Raji (cell line): ENCODE data around the gene RAPGEF1.

Experiments used
- POLR2A ChIP-seq: IDR thresholded peaks from 2 replicates; pipeline ENCODE4 v1.6.1; 2011; ENCODE audit warnings: low read depth, low read length, control low read depth; ENCODE audit not compliant: insufficient read depth

Gene RAPGEF1

DNA sequence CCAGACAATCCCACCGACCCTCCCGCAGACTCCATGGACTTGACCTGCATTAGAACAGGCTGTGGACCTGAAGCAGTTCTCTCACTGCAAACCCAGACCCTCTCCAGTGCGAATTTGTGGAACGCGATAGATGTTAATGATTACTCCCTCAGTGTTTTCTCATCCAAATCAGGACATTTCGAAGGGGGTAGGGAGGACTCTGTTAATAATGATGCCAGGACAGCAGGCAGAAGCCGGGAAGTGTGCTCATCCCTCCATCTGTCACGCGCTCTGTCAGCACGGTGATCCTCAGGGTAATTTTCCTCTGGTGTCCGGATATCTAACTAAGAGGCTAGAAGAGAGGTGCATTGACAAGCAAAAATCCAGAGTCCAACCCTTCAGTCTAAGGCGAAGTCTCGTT lies 18.8 kb downstream of the RAPGEF1 start:
- no peak for TF ChIP-seq POLR2A

DNA sequence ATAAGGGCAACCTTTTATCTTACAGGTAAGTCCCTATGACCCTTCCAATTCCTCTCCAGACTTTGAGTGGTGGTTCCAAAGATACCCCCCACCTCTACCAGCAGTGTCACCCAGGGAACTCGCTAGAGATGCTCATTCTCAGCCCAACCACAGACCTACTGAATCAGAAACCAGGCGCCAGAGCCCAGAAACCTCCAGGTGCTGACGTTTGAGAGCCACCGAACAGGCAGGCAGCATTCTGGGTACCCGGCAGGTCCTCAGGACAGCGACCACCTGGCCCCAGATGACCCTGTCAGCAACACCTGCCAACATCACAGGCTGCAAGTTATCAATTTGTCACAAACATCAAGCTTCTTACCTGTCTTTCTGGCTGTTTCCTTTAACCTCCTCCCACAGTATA lies 19.5 kb downstream of the RAPGEF1 start:
- no peak for TF ChIP-seq POLR2A

DNA sequence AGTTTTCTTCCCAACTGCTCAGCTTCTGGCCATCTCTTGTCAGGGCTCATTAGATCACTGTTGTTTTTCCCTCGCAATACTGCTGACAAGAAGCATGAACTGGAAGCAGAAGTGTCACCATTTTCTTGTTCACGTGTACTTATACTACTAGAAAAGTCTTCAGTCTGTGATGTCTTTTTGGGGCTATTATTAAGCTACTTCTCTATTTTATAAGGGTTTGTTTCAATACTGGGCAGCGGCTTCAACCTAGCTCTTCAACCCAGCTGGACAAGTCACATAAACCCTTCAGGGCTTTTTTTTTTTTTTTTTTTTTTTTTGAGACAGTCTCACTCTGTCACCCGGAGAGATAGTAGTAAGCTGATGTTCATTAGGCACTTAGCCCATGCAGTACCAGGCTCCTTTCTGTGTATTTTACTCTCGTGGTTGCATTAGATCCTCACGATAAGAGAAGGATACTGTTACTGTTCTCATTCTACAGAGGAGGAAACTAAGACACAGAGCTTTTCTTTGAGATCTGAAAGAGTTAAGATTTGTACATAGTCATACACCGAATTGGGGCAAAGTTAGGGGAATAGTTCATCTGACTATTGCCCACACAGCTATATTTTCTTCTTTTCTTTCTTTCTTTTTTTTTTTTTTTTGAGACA lies 20.5 kb downstream of the RAPGEF1 start:
- TF ChIP-seq POLR2A = no peak

DNA sequence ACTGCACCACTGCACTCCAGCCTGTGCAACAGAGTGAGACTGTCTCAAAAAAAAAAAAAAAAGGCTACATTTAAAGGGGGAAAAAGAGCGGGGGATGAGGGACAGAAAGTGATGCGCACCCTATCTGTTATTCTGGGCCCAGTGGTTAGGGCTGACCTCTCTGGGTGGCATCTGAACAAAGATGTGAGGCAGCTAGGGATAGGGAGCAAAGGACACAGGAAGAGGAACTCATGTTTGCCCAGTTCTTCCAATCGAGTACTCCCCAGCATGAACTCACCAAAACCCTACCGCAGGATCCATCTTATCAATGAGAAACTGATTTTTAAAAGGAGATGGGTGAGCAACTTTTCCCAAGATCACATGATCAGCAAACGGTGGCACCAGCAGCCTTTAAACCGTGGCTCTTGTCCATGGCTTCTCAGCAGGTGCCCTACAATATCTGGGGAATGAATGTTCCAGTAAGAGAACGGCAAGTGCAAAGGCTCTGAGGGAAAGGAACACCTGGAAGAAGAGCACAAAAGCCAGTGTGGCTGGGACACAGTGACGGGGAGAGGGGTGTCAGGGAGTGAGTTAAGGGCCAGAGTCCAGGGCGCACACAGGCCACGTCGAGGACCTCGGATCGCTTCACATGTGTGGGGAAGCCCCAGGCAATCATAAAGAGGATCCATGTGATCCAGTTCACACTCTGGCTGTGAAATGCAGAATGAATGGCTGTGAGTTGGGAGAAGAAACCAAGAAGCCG lies 22.0 kb downstream of the RAPGEF1 start:
- no peak for TF ChIP-seq POLR2A

DNA sequence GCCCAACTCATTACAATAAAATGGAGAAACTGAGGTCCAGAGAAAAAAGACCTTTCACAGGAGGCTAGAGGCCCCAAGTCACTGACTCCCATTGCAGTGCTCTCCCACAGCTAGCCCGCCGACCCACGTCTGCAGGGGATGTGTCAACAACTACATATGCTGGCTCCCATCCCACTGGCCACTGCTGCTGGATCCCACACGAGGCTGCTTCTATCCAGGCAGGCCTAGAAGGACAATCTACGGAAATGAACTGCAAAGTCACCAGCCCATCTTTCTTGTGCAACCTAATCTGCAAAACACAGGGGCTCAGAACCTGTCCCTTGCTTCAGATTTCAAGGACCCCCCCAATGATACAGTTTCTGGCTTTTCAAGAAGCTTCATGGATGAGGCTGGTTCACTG lies 24.0 kb downstream of the RAPGEF1 start:
- TF ChIP-seq POLR2A = no peak

DNA sequence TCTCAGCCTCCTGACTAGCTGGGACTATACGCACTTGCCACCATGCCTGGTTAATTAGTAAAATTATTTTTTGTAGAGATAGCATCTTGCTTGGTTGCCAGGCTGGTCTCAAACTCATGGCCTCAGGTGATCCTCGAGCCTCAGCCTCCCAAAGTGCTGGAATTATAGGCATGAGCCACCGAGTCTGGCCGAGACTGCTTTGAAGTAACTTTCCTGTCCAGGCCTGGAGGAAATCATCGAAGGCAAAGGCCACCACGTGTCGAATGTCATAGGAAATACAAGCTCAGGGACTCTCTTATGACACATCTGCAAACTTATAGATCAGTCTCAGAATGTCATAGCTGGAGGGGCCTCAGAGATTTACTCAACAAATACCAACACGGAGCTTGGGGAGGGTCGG lies 25.1 kb downstream of the RAPGEF1 start:
- no peak for TF ChIP-seq POLR2A

DNA sequence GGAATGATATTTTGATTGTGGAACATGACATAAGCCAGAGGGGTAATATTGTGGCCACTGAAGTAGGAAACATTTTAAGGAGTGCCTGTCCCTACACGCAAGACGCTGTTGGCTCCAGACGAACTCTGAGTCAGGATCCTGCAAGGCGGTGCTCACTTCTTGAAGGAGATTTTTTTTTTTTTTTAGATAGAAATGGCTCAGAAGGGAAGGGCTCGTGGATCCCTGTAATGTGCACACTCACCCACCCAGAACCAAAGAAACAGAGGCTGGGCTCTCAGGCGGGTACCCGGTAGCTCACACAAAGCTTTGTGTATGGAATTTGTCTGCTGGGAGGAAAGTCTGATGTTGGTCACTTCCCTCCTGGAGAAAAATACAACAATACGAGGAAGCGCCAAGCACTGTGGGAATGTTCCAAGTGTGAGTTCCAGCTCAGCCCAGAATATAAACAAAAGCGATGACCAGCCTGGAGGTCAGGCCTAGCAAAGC lies 25.7 kb downstream of the RAPGEF1 start:
- TF ChIP-seq POLR2A = no peak

DNA sequence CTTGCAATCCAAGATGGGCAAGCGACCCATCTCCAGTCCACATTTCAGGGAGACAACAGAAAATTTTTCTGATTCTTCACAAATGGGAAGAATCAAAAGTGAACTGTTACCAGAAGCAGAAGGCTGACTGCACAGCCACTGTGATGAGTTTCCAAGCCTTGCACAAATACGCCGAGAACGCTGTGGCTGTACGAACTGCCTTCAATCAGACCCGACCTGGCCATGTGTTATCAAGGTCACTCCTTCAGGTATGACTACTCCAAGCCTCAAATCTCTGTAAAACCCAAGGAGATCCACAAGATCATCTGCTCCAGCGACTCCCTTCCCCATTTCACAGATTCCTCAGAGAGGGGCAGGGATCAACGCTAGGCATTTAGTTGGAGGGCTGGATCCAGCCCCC lies 26.9 kb downstream of the RAPGEF1 start:
- TF ChIP-seq POLR2A = no peak

DNA sequence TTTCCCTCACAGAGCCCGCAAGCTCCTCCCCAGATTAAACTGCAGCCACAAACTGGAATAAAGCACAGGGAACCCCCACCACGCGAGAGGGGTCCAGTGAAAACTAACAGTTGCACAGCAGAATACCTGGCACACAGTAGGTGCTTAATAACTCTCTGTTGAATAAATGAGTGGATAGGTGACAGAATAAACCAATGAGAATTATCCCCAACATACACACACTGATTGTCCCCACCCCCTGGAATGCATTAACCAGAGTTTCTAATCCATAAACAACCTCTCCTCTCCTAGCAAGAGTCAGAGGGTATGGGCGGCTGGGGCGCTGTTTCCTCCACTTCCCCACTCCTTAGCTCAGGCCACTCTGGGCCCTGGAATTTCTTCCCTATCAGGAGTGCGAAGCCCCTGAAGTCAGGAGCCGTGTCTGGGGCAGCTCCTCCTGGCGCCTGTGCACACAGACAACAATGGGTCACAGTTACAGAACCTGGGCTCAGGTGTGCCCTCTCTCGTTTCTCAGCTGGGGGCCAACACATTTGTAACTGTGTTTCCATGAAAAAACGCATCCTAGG lies 27.6 kb downstream of the RAPGEF1 start:
- TF ChIP-seq POLR2A = no peak

DNA sequence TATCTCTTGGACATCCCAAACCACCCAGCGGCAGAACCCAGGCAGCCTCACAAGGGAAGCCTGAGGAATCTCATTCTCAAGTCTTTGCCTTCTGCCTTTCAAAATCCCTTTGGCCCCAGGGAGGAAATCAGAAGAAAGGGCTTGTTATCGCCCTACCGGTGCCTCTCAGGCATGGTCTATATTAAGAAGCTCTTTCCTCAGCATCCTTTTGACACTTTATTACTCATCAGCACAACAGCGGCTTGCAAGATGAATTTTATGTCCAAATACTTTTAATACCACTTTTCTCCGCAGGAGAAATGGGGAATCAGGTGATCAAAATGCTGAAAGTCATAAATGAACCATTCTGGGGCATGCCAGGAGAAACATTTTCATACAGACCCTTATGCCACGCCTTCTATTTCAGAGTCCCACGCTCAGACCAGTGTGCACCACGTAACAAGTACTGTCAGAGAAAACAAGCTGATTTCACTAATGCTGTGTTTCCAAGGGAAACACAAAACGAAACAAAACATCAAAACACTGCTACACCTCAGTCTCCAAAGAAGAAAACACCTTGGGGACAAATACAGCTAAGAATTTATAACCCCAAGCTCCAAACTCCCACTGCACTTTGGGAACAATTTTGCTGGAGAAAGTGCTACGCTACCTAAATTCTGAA lies 30.0 kb downstream of the RAPGEF1 start:
- no peak for TF ChIP-seq POLR2A

DNA sequence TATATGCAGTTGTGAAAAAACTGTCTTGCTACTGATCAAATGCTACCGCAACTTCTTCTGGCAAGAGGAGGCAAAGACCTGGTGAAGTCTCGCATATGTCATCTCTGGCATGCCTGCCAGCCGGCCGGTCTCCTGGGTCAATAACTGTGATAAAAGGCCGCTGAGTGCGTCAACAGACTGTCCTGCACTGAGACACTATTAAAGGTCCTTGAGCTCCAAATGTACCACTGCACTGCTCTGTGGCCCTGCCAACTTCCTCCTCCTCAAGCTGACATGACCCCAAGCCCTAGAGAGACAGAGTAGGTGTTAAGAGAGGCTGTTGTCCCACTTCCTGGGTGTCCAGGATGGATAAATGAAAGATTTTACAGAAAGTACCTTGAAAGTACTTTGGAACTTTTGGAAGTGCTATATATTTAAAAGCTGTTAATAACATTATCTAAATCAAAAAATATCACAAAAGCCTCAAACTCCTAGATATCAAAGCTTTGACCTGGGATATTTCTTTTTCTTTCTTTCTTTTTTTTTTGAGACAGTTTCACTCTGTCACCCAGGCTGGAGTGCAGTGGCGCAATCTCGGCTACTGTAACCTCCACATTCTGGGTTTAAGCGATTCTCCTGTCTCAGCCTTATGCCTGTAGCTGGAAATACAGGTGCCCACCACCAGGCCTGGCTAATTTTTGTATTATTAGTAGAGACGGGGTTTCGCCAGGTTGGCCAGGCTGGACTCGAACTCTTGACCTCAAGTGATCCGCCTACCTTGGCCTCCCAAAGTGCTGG lies 31.5 kb downstream of the RAPGEF1 start:
- TF ChIP-seq POLR2A = no peak

DNA sequence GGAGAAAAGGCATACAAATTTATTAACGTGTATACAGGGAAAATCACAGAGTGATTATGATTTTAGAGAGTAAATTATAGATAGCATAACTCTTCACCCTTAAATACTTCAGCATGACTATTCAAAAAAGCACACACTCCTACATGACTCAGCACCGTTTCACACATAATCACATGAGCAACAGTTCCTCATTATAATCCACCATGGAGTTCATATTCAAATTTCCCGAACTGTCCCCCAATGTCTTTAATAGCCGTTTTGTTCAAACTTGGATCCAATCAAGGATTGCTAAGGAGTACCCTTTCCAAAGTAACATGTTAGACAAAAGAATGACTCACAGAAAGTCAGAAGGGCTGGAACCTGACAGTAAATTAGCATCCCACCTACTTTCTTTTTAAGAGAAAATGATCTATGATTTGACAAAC lies 32.1 kb downstream of the RAPGEF1 start:
- TF ChIP-seq POLR2A = no peak

DNA sequence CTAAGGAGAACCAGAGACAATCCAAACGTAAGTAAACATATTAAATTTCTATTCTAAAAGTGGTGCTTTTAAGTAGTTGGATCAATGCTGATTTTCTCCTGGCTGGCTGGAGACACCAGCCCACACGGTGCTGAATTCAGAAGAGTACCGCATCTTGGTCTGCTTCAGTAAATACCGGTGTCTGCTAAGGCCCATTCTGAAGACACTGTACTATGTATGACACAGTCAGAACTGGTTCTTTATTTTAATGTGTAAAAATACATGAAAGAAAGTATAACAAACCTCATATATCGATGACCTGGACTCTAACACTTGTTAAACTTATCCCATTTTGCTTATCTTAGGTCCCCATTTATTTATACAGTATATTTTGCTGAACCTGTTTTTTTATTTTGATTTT lies 32.8 kb downstream of the RAPGEF1 start:
- no peak for TF ChIP-seq POLR2A

DNA sequence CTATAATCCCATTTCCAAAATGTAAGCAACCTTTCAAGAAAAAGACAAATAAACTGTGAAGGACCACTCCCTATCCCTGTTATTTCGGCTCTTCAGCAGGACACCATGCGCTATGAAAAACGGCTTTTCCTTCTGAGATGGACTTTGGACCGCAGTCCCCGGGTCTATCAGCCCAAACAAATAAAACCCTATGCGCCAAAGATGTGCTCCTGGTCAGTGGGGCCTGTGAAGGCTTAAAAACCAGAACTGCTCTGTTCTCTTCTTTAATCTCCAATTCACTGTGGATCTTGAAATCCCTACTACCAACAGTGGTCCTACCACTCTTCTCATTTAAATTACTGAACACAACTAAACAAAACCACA lies 33.3 kb downstream of the RAPGEF1 start:
- no peak for TF ChIP-seq POLR2A

DNA sequence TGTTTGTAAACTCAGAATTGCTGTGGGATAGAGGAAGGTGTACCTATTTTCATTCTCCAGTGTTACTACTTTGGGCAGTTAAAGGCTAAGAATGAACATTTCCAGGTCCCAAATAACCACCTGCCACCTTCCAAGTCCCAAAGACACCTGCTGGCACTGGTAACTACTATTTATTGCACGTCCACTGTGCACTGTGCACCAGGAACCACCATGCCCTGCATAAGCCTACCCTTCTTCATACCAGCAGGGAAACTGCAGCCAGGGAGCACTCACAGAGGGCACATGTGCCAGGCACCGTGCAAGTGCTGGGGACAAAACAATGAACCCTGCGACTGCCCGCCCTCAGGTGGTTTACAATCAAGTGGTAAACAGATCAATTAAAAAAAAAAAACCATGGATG lies 34.9 kb downstream of the RAPGEF1 start:
- TF ChIP-seq POLR2A = no peak
